MV-4-11 (cell line): ENCODE results near the gene TEAD3.

Source experiments
- DNase-seq: peaks from one replicate; lab custom pipeline; 2025; lab: John Stamatoyannopoulos, UW

TEAD3 gene

GRCh38 chr6:35492258-35492973 is 4.5 kb downstream of the TEAD3 start:
- DNase-seq: no peak

- DNase-seq: no peak
These were observed 5.2 kb downstream of the TEAD3 start for GRCh38 chr6:35491558-35492257.

GRCh38 chr6:35490821-35491557 is 5.9 kb downstream of the TEAD3 start:
- no peak for DNase-seq

GRCh38 chr6:35489995-35490791 is 6.7 kb downstream of the TEAD3 start:
- DNase-seq: no peak

- DNase-seq: no peak
These were observed 7.8 kb downstream of the TEAD3 start for GRCh38 chr6:35489066-35489465.

- DNase-seq: no peak
These were observed 8.4 kb downstream of the TEAD3 start for GRCh38 chr6:35488517-35488862.

- peak; percentile 94 for DNase-seq
These were observed 9.0 kb downstream of the TEAD3 start for GRCh38 chr6:35487658-35488516.

GRCh38 chr6:35486005-35486925 is 10.6 kb downstream of the TEAD3 start:
- no peak for DNase-seq

- no peak for DNase-seq
These were observed 11.4 kb downstream of the TEAD3 start for GRCh38 chr6:35485402-35485877.

GRCh38 chr6:35484921-35485392 is 11.9 kb downstream of the TEAD3 start:
- DNase-seq: no peak

- no peak for DNase-seq
These were observed 12.8 kb downstream of the TEAD3 start for GRCh38 chr6:35483893-35484645.

- DNase-seq: no peak
These were observed 13.4 kb downstream of the TEAD3 start for GRCh38 chr6:35483490-35483889.

- DNase-seq: no peak
These were observed 13.8 kb downstream of the TEAD3 start for GRCh38 chr6:35483062-35483461.

GRCh38 chr6:35481226-35481625 is 15.7 kb downstream of the TEAD3 start:
- DNase-seq: no peak

- DNase-seq: no peak
These were observed 16.7 kb downstream of the TEAD3 start for GRCh38 chr6:35480176-35480575.

GRCh38 chr6:35478259-35478658 is 18.6 kb downstream of the TEAD3 start:
- no peak for DNase-seq

GRCh38 chr6:35477551-35478179 is 19.2 kb downstream of the TEAD3 start:
- no peak for DNase-seq

- DNase-seq: no peak
These were observed 19.9 kb downstream of the TEAD3 start for GRCh38 chr6:35477028-35477427.

- no peak for DNase-seq
These were observed 20.9 kb downstream of the TEAD3 start for GRCh38 chr6:35476004-35476403.
